Heart left ventricle (tissue), 13 donors: ENCODE measurements around the gene SH3BP4.

Source experiments
- POLR2A ChIP-seq, 2 donors: fragments of 450-650 bp; IDR thresholded peaks; one replicate each; pipeline ENCODE4 v1.6.1; 2017; ENCODE audit warnings: antibody characterized with exemption in 2 of 2, mild to moderate bottlenecking in 2 of 2, moderate library complexity in 2 of 2
- TF ChIP-seq, protein P1 (sequence below), 12 donors: fragments of 200-600 bp; sonication (generic) in 4 of 12; IDR thresholded peaks; one replicate each; pipeline versions ENCODE4 v1.5.0 to v1.8.0; 2018 to 2022; ENCODE audit warnings: antibody characterized with exemption in 12 of 12, mild to moderate bottlenecking in 5 of 12
- donor health status: ischemic (EF 13 %, LVEDD 7.1; RV severe dilation, severe dysfunction).
- donor health status: DM: no; HTN: yes; CAD: no.
- donor health status: DM: no; HTN: no; CAD: no.
- donor health status: ischemic (EF 25% LVEDD 6.9; RV normal size, moderate dysfunction).
- donor health status: ischemic (EF 25% LVEDD 5.7; RV mildly dilated, moderate dysfunction).
- donor health status: ischemic (EF 35%, LVEDD 5.7; RV mildly dilated, moderate dysfunction).
- donor health status: nonischemic (EF 11% LVEDD 7.7; RV severe dilation, severe dysfunction).
- donor health status: DM: yes; HTN: yes; CAD: no.
- donor health status: PGD.
- donor health status: ischemic (EF 29% LVEDD 5.4; RV normal size, mild dysfunction).
- donor health status: nonischemic (EF 23%, LVEDD 6.1; RV moderate dilation, normal function).

DNA sequence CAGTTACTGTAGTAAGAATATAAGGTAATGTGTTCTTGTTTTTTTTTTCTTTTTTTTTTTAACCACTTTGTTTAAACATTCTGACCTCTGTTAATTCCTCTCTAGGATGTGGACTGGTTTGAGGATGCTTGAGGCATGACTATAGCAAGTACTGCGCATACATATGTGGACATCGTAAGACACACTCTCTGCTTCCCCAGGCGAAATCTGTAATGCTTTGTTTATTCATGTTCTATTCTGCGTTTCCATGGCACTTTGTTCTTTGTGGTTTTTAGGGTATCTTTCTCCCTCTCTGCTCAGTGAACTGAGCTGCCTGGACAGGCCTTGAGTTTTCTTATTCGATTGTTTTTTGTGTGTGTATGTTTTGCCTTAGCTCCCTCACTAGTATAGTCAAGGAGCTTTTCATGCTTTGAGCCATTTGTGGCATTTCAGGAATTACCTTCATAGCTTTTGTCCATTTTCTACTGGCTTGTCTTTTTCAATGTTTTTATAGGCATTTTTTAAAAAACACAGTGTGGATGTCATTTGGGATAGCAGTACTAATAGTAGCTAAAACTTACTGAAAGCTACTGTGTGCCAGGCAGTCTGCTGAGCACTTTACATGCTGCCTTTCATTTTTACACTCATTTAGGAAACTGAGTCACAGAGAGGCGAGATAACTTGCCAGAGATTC is 1.9 kb upstream of the SH3BP4 start:
- TF ChIP-seq, protein P1, sequence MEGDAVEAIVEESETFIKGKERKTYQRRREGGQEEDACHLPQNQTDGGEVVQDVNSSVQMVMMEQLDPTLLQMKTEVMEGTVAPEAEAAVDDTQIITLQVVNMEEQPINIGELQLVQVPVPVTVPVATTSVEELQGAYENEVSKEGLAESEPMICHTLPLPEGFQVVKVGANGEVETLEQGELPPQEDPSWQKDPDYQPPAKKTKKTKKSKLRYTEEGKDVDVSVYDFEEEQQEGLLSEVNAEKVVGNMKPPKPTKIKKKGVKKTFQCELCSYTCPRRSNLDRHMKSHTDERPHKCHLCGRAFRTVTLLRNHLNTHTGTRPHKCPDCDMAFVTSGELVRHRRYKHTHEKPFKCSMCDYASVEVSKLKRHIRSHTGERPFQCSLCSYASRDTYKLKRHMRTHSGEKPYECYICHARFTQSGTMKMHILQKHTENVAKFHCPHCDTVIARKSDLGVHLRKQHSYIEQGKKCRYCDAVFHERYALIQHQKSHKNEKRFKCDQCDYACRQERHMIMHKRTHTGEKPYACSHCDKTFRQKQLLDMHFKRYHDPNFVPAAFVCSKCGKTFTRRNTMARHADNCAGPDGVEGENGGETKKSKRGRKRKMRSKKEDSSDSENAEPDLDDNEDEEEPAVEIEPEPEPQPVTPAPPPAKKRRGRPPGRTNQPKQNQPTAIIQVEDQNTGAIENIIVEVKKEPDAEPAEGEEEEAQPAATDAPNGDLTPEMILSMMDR (IDR thresholded peaks at IDR 0.05) = no peak
- no peak for TF ChIP-seq POLR2A (IDR thresholded peaks at IDR 0.05)
